ENCODE measurements around the gene GPR150.

DNA sequence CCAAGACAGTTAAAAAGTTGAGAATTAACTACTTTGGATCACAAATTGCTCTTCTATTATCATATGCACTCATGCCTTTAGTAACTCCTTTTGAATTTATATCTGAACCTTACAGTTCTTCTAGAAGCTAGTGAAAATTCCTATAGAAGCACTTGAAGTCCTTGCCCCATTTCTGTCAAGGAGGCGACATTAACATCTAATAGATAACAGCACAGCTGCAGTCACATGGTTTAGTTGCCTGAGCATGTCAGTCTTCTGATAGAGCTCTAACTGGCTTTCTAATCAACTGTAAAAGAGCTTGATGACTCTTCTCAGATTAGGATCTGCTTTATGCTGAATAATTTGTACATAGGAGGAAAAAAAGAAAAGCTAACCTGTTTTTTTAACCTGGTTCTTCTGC, 35.7 kb downstream of the GPR150 start:
- TF ChIP-seq POLR2AphosphoS5 (IDR thresholded peaks at IDR 0.05) = no peak
- no peak for TF ChIP-seq CTCF (IDR thresholded peaks at IDR 0.05)
